ENCODE results near the gene RASA3.
"Not testable (repeated sequence)": the region's sequence is repeated elsewhere in the genome, so short reads cannot be mapped to it uniquely, and the experiment has no call there.

RASA3 gene

DNA sequence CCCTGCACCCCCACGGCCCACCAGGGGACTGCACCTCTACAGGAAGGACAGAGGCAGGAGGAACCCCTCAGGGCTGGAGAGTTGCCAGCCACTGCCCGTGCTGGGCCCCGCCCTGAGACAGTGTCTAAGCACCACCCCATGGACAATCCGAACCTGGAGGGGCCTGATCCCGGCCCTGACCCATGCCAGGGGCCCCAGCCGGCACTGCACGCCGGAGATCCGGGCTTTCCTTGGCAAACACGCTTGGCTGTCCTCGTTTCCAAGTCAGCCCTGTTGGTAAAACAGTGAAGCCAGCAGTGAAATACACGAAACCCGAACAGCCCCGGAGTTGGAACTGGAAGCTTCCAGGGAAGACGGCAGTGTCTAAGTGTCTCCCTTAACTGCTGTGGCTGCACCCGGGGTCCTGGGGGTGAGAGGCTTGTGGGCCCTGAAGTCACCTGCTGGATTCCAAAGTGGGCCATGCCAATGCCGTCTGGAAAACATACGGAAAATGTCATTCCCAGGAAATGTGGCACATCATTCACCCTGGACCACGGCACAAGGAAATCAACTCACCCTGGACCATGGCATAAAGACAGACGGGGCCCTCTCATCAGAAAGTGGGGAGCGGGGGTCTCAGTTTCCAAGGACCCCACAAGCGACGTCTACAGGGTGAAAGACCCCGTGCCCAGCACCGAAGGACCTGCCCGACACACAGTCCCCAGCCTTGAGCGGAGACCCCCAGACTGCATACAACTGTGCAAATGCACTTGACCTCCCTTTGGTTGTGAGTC lies 30.9 kb downstream of the RASA3 start:
- Histone ChIP-seq H3K4me1 (ENCODE audit: control insufficient read depth, insufficient read depth, low read length) (peaks cover 20% of the 10 kb centered on the region), H3K27ac (ENCODE audit: insufficient read depth, low read depth, low read length, poor library complexity, severe bottlenecking) (peak overlapping the region; percentile 26), H3K27me3 (ENCODE audit: control insufficient read depth, insufficient read depth, low read length, poor library complexity, severe bottlenecking) (no peaks in the 10 kb centered on the region), H3K36me3 (ENCODE audit: control insufficient read depth, insufficient read depth, low read length) (no peaks in the 10 kb centered on the region), H3K4me3 (ENCODE audit: insufficient read depth, low read depth, low read length) (no peak overlapping the region), H3K9me3 (ENCODE audit: control insufficient read depth, low read length) (no peaks in the 10 kb centered on the region)
- 91 to 93% methylated on average over 27 of the region's 27 CpGs for WGBS, 2 experiments

DNA sequence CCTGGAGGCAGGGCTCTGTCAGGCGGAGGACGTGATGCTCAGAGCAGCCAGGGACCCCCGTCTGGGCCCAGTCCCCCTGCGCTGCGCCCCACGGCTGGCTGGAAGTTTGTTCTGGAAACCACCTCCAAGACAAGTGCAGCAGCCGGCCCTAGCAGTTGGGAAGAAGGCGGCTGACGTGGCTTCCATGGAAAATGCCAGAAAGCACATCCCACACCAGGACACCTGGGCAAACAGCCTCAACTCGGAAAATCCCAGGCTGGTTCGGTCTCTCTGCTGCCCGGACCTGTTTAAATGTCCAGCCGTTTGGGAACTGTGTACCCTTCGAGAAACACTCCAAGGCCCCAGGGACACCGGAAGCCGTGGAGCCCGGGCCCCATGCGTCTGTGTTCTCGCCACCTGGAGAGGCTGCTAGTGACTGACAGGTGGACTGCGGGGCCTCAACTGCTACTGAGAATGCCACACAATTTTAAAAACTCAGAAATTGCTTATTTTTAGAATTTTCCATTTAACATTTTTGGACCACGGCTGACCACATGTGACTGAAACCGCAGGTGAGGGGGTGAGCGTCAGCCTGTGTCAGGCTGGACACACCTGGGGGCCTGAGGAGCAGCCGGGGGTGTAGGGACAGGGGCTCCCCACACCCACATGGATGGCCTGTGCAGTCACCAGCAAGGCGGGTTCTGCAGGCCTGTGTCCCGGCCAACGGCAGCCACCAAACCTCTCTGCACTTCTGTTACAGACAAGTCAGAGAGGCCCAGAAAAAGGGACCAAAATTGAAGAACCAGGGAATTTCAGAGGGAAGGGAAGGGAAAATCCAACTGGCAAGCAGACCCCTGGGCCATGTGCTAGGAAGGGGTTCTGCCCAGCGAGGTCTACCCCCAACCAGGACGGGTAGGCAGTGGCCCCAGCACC lies 31.7 kb downstream of the RASA3 start:
- Histone ChIP-seq H3K27me3 (ENCODE audit: control insufficient read depth, insufficient read depth, low read length, poor library complexity, severe bottlenecking) (no peaks in the 10 kb centered on the region), H3K4me3 (ENCODE audit: insufficient read depth, low read depth, low read length) (no peak overlapping the region), H3K27ac (ENCODE audit: insufficient read depth, low read depth, low read length, poor library complexity, severe bottlenecking) (peak overlapping the region; percentile 82), H3K9me3 (ENCODE audit: control insufficient read depth, low read length) (no peaks in the 10 kb centered on the region), H3K36me3 (ENCODE audit: control insufficient read depth, insufficient read depth, low read length) (no peaks in the 10 kb centered on the region), H3K4me1 (ENCODE audit: control insufficient read depth, insufficient read depth, low read length) (peaks cover 20% of the 10 kb centered on the region)
- WGBS, 2 experiments, result 83 to 85% methylated on average over 29 of the region's 29 CpGs

DNA sequence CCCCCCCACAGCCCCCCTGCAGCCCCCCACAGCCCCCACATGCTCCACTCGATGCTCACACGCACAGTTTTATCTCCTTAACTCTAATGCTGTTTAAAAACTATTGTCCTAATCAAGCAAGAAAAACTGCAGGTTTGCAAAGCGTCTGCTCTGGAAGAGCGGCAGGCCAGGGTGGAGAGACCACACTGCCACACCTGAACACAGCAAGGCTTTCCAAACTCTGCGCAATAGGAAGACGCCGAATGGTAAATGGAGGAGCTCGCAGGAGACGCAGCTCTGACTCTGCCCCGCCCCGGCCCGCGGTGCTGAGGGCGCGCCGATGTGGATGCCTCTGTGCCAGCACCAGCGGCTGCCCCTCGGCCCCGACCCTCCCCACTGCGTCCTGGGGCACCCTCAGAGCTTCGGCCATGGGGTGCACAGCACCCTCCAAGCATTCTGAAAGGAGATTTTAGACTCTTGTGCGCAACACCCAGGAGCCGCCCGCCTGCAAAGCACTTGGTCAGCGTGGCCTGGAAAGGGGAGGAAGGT lies 32.4 kb downstream of the RASA3 start:
- Histone ChIP-seq H3K4me3 (ENCODE audit: insufficient read depth, low read depth, low read length) (no peak overlapping the region), H3K27me3 (ENCODE audit: control insufficient read depth, insufficient read depth, low read length, poor library complexity, severe bottlenecking) (no peaks in the 10 kb centered on the region), H3K9me3 (ENCODE audit: control insufficient read depth, low read length) (no peaks in the 10 kb centered on the region), H3K27ac (ENCODE audit: insufficient read depth, low read depth, low read length, poor library complexity, severe bottlenecking) (peak overlapping the region; percentile 82), H3K4me1 (ENCODE audit: control insufficient read depth, insufficient read depth, low read length) (peaks cover 20% of the 10 kb centered on the region), H3K36me3 (ENCODE audit: control insufficient read depth, insufficient read depth, low read length) (no peaks in the 10 kb centered on the region)
- WGBS, 2 experiments, result 64 to 67% methylated on average over 25 of the region's 25 CpGs

GRCh38 chr13:114099191-114099590 lies 33.2 kb downstream of the RASA3 start:
- no peaks in the 10 kb centered on the region for H3K9me3 ChIP-seq (ENCODE audit: control insufficient read depth, low read length)
- H3K36me3 ChIP-seq (ENCODE audit: control insufficient read depth, insufficient read depth, low read length), result no peaks in the 10 kb centered on the region
- H3K4me1 ChIP-seq (ENCODE audit: control insufficient read depth, insufficient read depth, low read length), result peaks cover 20% of the 10 kb centered on the region
- 45 to 46% methylated on average over 15 of the region's 15 CpGs for WGBS, 2 experiments
- no peaks in the 10 kb centered on the region for H3K27me3 ChIP-seq (ENCODE audit: control insufficient read depth, insufficient read depth, low read length, poor library complexity, severe bottlenecking)
- H3K4me3 ChIP-seq (ENCODE audit: insufficient read depth, low read depth, low read length), result no peak overlapping the region
- H3K27ac ChIP-seq (ENCODE audit: insufficient read depth, low read depth, low read length, poor library complexity, severe bottlenecking), result no peak overlapping the region

GRCh38 chr13:114098689-114099056 lies 33.8 kb downstream of the RASA3 start:
- not testable (repeated sequence) for H3K27me3 ChIP-seq (ENCODE audit: control insufficient read depth, insufficient read depth, low read length, poor library complexity, severe bottlenecking); H3K9me3 ChIP-seq (ENCODE audit: control insufficient read depth, low read length); H3K4me3 ChIP-seq (ENCODE audit: insufficient read depth, low read depth, low read length); H3K36me3 ChIP-seq (ENCODE audit: control insufficient read depth, insufficient read depth, low read length)
- Histone ChIP-seq H3K4me1 (ENCODE audit: control insufficient read depth, insufficient read depth, low read length) (peaks cover 20% of the 10 kb centered on the region), H3K27ac (ENCODE audit: insufficient read depth, low read depth, low read length, poor library complexity, severe bottlenecking) (peak overlapping the region; percentile 62)
- 85 to 87% methylated on average over 8 to 10 of the region's 14 CpGs for WGBS, 2 experiments

GRCh38 chr13:114097893-114098688 lies 34.3 kb downstream of the RASA3 start:
- Histone ChIP-seq H3K4me3 (ENCODE audit: insufficient read depth, low read depth, low read length) (no peak overlapping the region), H3K36me3 (ENCODE audit: control insufficient read depth, insufficient read depth, low read length) (no peaks in the 10 kb centered on the region), H3K27me3 (ENCODE audit: control insufficient read depth, insufficient read depth, low read length, poor library complexity, severe bottlenecking) (no peaks in the 10 kb centered on the region), H3K9me3 (ENCODE audit: control insufficient read depth, low read length) (no peaks in the 10 kb centered on the region), H3K27ac (ENCODE audit: insufficient read depth, low read depth, low read length, poor library complexity, severe bottlenecking) (peak overlapping the region; percentile 62), H3K4me1 (ENCODE audit: control insufficient read depth, insufficient read depth, low read length) (peaks cover 20% of the 10 kb centered on the region)
- 82% methylated on average over 27 of the region's 27 CpGs for WGBS, 2 experiments

- Histone ChIP-seq H3K4me3 (ENCODE audit: insufficient read depth, low read depth, low read length) (no peak overlapping the region), H3K27ac (ENCODE audit: insufficient read depth, low read depth, low read length, poor library complexity, severe bottlenecking) (no peak overlapping the region), H3K27me3 (ENCODE audit: control insufficient read depth, insufficient read depth, low read length, poor library complexity, severe bottlenecking) (no peaks in the 10 kb centered on the region), H3K4me1 (ENCODE audit: control insufficient read depth, insufficient read depth, low read length) (peaks cover 20% of the 10 kb centered on the region), H3K9me3 (ENCODE audit: control insufficient read depth, low read length) (no peaks in the 10 kb centered on the region), H3K36me3 (ENCODE audit: control insufficient read depth, insufficient read depth, low read length) (no peaks in the 10 kb centered on the region)
- WGBS, 2 experiments, result 89% methylated on average over 25 of the region's 25 CpGs
Measured at GRCh38 chr13:114097212-114097892, 35.1 kb downstream of the RASA3 start.

GRCh38 chr13:114096811-114097211 lies 35.6 kb downstream of the RASA3 start:
- Histone ChIP-seq H3K9me3 (ENCODE audit: control insufficient read depth, low read length) (no peaks in the 10 kb centered on the region), H3K4me3 (ENCODE audit: insufficient read depth, low read depth, low read length) (no peak overlapping the region), H3K27ac (ENCODE audit: insufficient read depth, low read depth, low read length, poor library complexity, severe bottlenecking) (no peak overlapping the region), H3K36me3 (ENCODE audit: control insufficient read depth, insufficient read depth, low read length) (no peaks in the 10 kb centered on the region), H3K4me1 (ENCODE audit: control insufficient read depth, insufficient read depth, low read length) (peaks cover 20% of the 10 kb centered on the region), H3K27me3 (ENCODE audit: control insufficient read depth, insufficient read depth, low read length, poor library complexity, severe bottlenecking) (no peaks in the 10 kb centered on the region)
- 95 to 96% methylated on average over 18 of the region's 18 CpGs for WGBS, 2 experiments

- no peaks in the 10 kb centered on the region for H3K9me3 ChIP-seq (ENCODE audit: control insufficient read depth, low read length)
- H3K27ac ChIP-seq (ENCODE audit: insufficient read depth, low read depth, low read length, poor library complexity, severe bottlenecking), result no peak overlapping the region
- H3K4me1 ChIP-seq (ENCODE audit: control insufficient read depth, insufficient read depth, low read length), result peaks cover 18% of the 10 kb centered on the region
- H3K4me3 ChIP-seq (ENCODE audit: insufficient read depth, low read depth, low read length), result no peak overlapping the region
- WGBS, 2 experiments, result 90 to 92% methylated on average over 24 of the region's 24 CpGs
- H3K36me3 ChIP-seq (ENCODE audit: control insufficient read depth, insufficient read depth, low read length), result no peaks in the 10 kb centered on the region
- H3K27me3 ChIP-seq (ENCODE audit: control insufficient read depth, insufficient read depth, low read length, poor library complexity, severe bottlenecking), result no peaks in the 10 kb centered on the region
Measured at GRCh38 chr13:114096031-114096485, 36.4 kb downstream of the RASA3 start.
